CD4-positive, alpha-beta T cell treated with Interleukin-6 for 4 hours (primary cell): ENCODE results near the gene SLC4A2.
"Not testable (repeated sequence)": the region's sequence is repeated elsewhere in the genome, so short reads cannot be mapped to it uniquely, and the experiment has no call there.

Experiments
- DNase-seq: peaks from one replicate; pipeline ENCODE4 v3.0.0-alpha.2; 2020; ENCODE audit warnings: mixed read lengths

SLC4A2 gene

GRCh38 chr7:151024435-151025056 lies 34.8 kb upstream of the SLC4A2 start, which contains the start of gene ATG9B:
Gene ATG9B, minus strand, starts transcription at chr7:151024494. Its CDS starts 71 bp downstream, at chr7:151024423.
- no peak for DNase-seq

- DNase-seq, result no peak
Observed at GRCh38 chr7:151025924-151026671, 33.3 kb upstream of the SLC4A2 start.

GRCh38 chr7:151026771-151027727 lies 32.3 kb upstream of the SLC4A2 start:
- DNase-seq, result not testable (repeated sequence)

- DNase-seq, result not testable (repeated sequence)
Observed at GRCh38 chr7:151027728-151028130, 31.7 kb upstream of the SLC4A2 start.

GRCh38 chr7:151028131-151028947 lies 31.1 kb upstream of the SLC4A2 start, which contains the start of gene ABCB8:
Gene ABCB8, plus strand, starts transcription at chr7:151028450. Its CDS starts 66 bp downstream, at chr7:151028516.
- peak; percentile 98 for DNase-seq

- DNase-seq, result no peak
Observed at GRCh38 chr7:151028948-151029501, 30.4 kb upstream of the SLC4A2 start.

GRCh38 chr7:151031011-151031410 lies 28.4 kb upstream of the SLC4A2 start:
- no peak for DNase-seq

GRCh38 chr7:151032936-151033863 lies 26.2 kb upstream of the SLC4A2 start:
- DNase-seq, result no peak

- no peak for DNase-seq
Observed at GRCh38 chr7:151033864-151034249, 25.5 kb upstream of the SLC4A2 start.

GRCh38 chr7:151034312-151035025 lies 24.9 kb upstream of the SLC4A2 start:
- DNase-seq, result no peak

GRCh38 chr7:151035026-151035717 lies 24.2 kb upstream of the SLC4A2 start:
- no peak for DNase-seq

GRCh38 chr7:151035902-151036301 lies 23.5 kb upstream of the SLC4A2 start:
- DNase-seq, result no peak

- DNase-seq, result peak; percentile 65
Observed at GRCh38 chr7:151038951-151039849, 20.2 kb upstream of the SLC4A2 start.

GRCh38 chr7:151039850-151040548 lies 19.4 kb upstream of the SLC4A2 start:
- DNase-seq, result no peak

GRCh38 chr7:151040616-151041375 lies 18.6 kb upstream of the SLC4A2 start:
- no peak for DNase-seq

GRCh38 chr7:151043449-151043848 lies 15.9 kb upstream of the SLC4A2 start:
- DNase-seq, result not testable (repeated sequence)

GRCh38 chr7:151043959-151044358 lies 15.4 kb upstream of the SLC4A2 start:
- no peak for DNase-seq
